Sigmoid colon (tissue), 7 donors: ENCODE results near the gene PARD3. TPM values are rescaled to one million over a fixed set of nuclear protein-coding genes. Genes with fewer than 3 reads are reported as not detected.

Experiments used
- DNase-seq: peaks from one replicate; pipeline ENCODE4 v3.0.0-alpha.2; 2019
- H3K27ac ChIP-seq, 4 donors: fragments of 200-600 bp; sonication (generic); one replicate each; pipeline ENCODE4 v1.5.1; 2016 to 2019; ENCODE audit warnings: mild to moderate bottlenecking in 1 of 4
- H3K27me3 ChIP-seq, 3 donors: fragments of 200-600 bp; sonication (generic); one replicate each; pipeline ENCODE4 v1.5.1; 2019; ENCODE audit warnings: mild to moderate bottlenecking in 1 of 3
- H3K36me3 ChIP-seq, 4 donors: fragments of 200-600 bp; sonication (generic); one replicate each; pipeline ENCODE4 v1.5.1; 2016 to 2019
- H3K4me1 ChIP-seq, 4 donors: fragments of 200-600 bp; sonication (generic); one replicate each; pipeline ENCODE4 v1.5.1; 2017 to 2019
- H3K4me3 ChIP-seq, 4 donors: fragments of 200-600 bp; sonication (generic); one replicate each; pipeline ENCODE4 v1.5.1; 2017 to 2019; ENCODE audit warnings: mild to moderate bottlenecking in 2 of 4, moderate library complexity in 1 of 4
- H3K9me3 ChIP-seq, 4 donors: fragments of 200-600 bp in 3 of 4; sonication (generic) in 3 of 4; one replicate each; pipeline versions ENCODE4 v1.5.1 to v1.6.1; 2013 to 2019
- EP300 ChIP-seq, 4 donors: sonication (generic); formaldehyde crosslinking; IDR thresholded peaks; one replicate each; pipeline ENCODE4 v1.6.1; 2017; ENCODE audit warnings: antibody characterized with exemption in 4 of 4
- POLR2A ChIP-seq, 2 donors: fragments of 450-650 bp; IDR thresholded peaks; one replicate each; pipeline ENCODE4 v1.6.1; 2016; ENCODE audit warnings: antibody characterized with exemption in 2 of 2, mild to moderate bottlenecking in 2 of 2, moderate library complexity in 2 of 2
- POLR2AphosphoS5 ChIP-seq, 4 donors: sonication (generic); formaldehyde crosslinking; IDR thresholded peaks; one replicate each; pipeline ENCODE4 v1.6.1; 2017; ENCODE audit warnings: antibody characterized with exemption in 4 of 4
- WGBS, 2 donors: extraction: QIAGEN DNeasy Blood & Tissue Kit; methylation state at CpG; one replicate each; pipeline ENCODE4 v1.1.7; 2013; 5-methylcytosine and 5-hydroxymethylcytosine counted together
- intact Hi-C: fragments of 100-400 bp; cut with DNase I; formaldehyde crosslinking; loops from one replicate; pipeline ENCODE4 v1.15.1; 2023
- polyA plus RNA-seq, 3 donors: library from polyadenylated mRNA; stranded (reverse); fragments of 200-250 nt; gene quantifications; one replicate each; pipeline ENCODE4 v1.2.3, GENCODE V29; 2013
- total RNA-seq, 4 donors: library from RNA; depleted of rRNA; stranded (reverse); fragments of >200 nt; gene quantifications; one replicate each; pipeline ENCODE4 v1.1.0, GENCODE V29; 2016
- TF ChIP-seq, protein P1 (sequence below), 4 experiments: fragments of 450-650 bp in 3 of 4; fragments of 200-600 bp in 1 of 4; IDR thresholded peaks; one replicate each; pipeline ENCODE4 v1.5.1; 2016 to 2019; ENCODE audit warnings: antibody characterized with exemption in 4 of 4, mild to moderate bottlenecking in 3 of 4, moderate library complexity in 2 of 4
- donor health status: healthy with polysubstance abuse.
- donor health status: Bipolar disorder and iron deficiency.
- donor health status: healthy.

The PARD3 gene
- total and polyA plus RNA-seq, 7 donors, result 17.5 to 96.4 (median 75.9) TPM

GRCh38 chr10:34543716-34544115 is 271.4 kb downstream of the PARD3 start:
- DNase-seq, result no peak
- no peaks in the 10 kb centered on the region for H3K27me3 ChIP-seq
- TF ChIP-seq, protein P1, sequence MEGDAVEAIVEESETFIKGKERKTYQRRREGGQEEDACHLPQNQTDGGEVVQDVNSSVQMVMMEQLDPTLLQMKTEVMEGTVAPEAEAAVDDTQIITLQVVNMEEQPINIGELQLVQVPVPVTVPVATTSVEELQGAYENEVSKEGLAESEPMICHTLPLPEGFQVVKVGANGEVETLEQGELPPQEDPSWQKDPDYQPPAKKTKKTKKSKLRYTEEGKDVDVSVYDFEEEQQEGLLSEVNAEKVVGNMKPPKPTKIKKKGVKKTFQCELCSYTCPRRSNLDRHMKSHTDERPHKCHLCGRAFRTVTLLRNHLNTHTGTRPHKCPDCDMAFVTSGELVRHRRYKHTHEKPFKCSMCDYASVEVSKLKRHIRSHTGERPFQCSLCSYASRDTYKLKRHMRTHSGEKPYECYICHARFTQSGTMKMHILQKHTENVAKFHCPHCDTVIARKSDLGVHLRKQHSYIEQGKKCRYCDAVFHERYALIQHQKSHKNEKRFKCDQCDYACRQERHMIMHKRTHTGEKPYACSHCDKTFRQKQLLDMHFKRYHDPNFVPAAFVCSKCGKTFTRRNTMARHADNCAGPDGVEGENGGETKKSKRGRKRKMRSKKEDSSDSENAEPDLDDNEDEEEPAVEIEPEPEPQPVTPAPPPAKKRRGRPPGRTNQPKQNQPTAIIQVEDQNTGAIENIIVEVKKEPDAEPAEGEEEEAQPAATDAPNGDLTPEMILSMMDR (IDR thresholded peaks at IDR 0.05), result no peak
- no peak for TF ChIP-seq EP300 (IDR thresholded peaks at IDR 0.05)
- no peak overlapping the region for H3K4me3 ChIP-seq
- no peaks in the 10 kb centered on the region for H3K36me3 ChIP-seq
- no peak overlapping the region for H3K27ac ChIP-seq
- no peaks in the 10 kb centered on the region for H3K9me3 ChIP-seq
- peaks cover 0 to 46% (median 34%) of the 10 kb centered on the region in 4 donors for H3K4me1 ChIP-seq
- intact Hi-C loops, result no loop called here
- WGBS, 2 donors, result 58 to 78% methylated on average over 2 of the region's 2 CpGs

- WGBS, 2 donors, result 93 to 95% methylated on average over 7 of the region's 7 CpGs
- intact Hi-C loops, result no loop called here
- TF ChIP-seq EP300 (IDR thresholded peaks at IDR 0.05), result no peak
- TF ChIP-seq, protein P1 (IDR thresholded peaks at IDR 0.05), result no peak
- no peak for TF ChIP-seq POLR2A (IDR thresholded peaks at IDR 0.05)
- TF ChIP-seq POLR2AphosphoS5 (IDR thresholded peaks at IDR 0.05), result no peak
These were observed 274.6 kb downstream of the PARD3 start for GRCh38 chr10:34540492-34540891.

DNA sequence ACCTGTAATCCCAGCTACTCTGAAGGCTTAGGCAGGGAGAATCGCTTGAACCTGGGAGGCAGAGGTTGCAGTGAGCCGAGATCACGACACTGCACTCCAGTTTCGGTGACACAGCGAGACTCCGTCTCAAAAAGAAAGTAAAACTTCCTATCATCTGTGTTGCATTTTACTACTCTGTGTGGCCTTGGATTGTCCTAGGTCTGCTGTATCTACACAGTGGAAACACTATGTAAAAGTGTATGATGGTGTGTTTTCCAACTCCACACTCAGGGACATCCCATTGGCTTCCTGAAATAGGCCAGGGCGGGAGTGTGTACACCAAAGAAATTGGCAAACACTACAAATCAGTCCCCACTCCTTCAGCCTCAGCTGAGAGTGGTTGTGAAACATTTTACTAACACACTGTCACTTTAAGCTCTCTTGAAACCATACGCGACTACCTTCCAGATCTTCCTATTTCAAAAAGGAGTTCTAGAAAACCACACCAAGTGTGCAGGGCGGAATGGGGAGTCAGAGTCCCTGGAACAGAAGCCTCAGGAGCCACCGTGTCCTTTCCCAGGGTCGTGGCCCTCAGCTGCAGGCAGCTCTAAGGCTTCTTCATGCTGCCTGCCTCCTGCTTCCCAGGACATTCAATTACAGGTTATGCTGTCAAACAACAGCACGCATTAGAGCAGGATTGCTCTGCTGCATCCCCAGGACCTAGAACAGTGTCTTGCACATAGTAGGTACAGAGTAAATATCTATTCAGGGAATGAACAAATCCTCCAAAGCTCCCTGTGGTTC is 275.4 kb downstream of the PARD3 start:
- no peak for DNase-seq
- intact Hi-C loops, result no loop called here
- no peak for TF ChIP-seq POLR2A (IDR thresholded peaks at IDR 0.05)
- peak in 1 of 4 donors; percentile 12 for TF ChIP-seq POLR2AphosphoS5 (IDR thresholded peaks at IDR 0.05)
- TF ChIP-seq EP300 (IDR thresholded peaks at IDR 0.05), result no peak
- peak overlapping the region in 3 of 4 donors; percentile 15 to 57 (median 53) for H3K27ac ChIP-seq
- H3K4me3 ChIP-seq, result peak overlapping the region in 3 of 4 donors; percentile 16 to 31 (median 26)
- H3K36me3 ChIP-seq, result no peaks in the 10 kb centered on the region
- H3K27me3 ChIP-seq, result no peaks in the 10 kb centered on the region
- H3K4me1 ChIP-seq, result peaks cover 0 to 37% (median 20%) of the 10 kb centered on the region in 4 donors
- 18 to 63% methylated on average over 13 of the region's 13 CpGs for WGBS, 2 donors
- H3K9me3 ChIP-seq, result no peaks in the 10 kb centered on the region

More at GRCh38 chr10:34540492-34540891, 274.6 kb downstream of the PARD3 start:
- DNase-seq, result no peak
- Histone ChIP-seq H3K36me3 (no peaks in the 10 kb centered on the region), H3K9me3 (no peaks in the 10 kb centered on the region), H3K4me3 (no peak overlapping the region), H3K27me3 (no peaks in the 10 kb centered on the region), H3K4me1 (peaks cover 0 to 37% (median 20%) of the 10 kb centered on the region in 4 donors), H3K27ac (peak overlapping the region in 2 of 4 donors; percentile 15 to 57)

GRCh38 chr10:34538281-34538829 is 276.7 kb downstream of the PARD3 start:
- Histone ChIP-seq H3K4me3 (no peak overlapping the region), H3K27me3 (no peaks in the 10 kb centered on the region), H3K36me3 (no peaks in the 10 kb centered on the region), H3K9me3 (no peaks in the 10 kb centered on the region), H3K4me1 (peaks cover 0 to 30% (median 20%) of the 10 kb centered on the region in 4 donors), H3K27ac (peak overlapping the region in 2 of 4 donors; percentile 9 to 12)
- no peak for DNase-seq
- TF ChIP-seq EP300 (IDR thresholded peaks at IDR 0.05), result no peak
- no peak for TF ChIP-seq POLR2A (IDR thresholded peaks at IDR 0.05)
- TF ChIP-seq, protein P1 (IDR thresholded peaks at IDR 0.05), result no peak
- TF ChIP-seq POLR2AphosphoS5 (IDR thresholded peaks at IDR 0.05), result no peak
- intact Hi-C loops, result no loop called here
- 75 to 83% methylated on average over 10 of the region's 10 CpGs for WGBS, 2 donors

- DNase-seq, result no peak
- TF ChIP-seq POLR2A (IDR thresholded peaks at IDR 0.05) (no peak), POLR2AphosphoS5 (IDR thresholded peaks at IDR 0.05) (no peak), EP300 (IDR thresholded peaks at IDR 0.05) (no peak)
- TF ChIP-seq, protein P1 (IDR thresholded peaks at IDR 0.05), result no peak
- intact Hi-C loops, result no loop called here
- whole genome bisulfite sequencing, 2 donors, result 85 to 89% methylated on average over 6 of the region's 6 CpGs
- Histone ChIP-seq H3K36me3 (no peaks in the 10 kb centered on the region), H3K9me3 (no peaks in the 10 kb centered on the region), H3K4me3 (no peak overlapping the region), H3K27ac (peak overlapping the region in 2 of 4 donors; percentile 9 to 12), H3K27me3 (no peaks in the 10 kb centered on the region), H3K4me1 (peaks cover 0 to 30% (median 20%) of the 10 kb centered on the region in 4 donors)
These were observed 277.4 kb downstream of the PARD3 start for GRCh38 chr10:34537629-34538231.
